ENCODE data around the gene BOD1L2.

DNA sequence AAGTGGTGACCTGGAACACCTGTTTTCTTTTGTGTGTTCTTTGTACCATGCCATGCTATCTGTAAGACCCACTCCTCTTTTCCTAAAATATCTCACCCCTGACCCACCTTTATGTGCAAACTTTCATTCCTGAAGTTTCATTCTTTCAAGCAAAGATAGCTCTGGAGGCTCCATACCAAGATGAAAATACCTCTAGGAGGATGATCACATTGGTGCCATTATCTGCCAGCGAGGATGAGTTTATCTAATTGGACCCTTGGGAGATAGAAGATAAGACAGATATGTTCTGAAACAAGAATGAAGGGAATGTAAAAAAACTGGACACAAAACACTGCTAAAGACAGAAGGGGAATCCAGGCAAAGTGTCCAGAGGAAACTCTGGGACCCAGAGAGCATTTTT, 24.1 kb downstream of the BOD1L2 start:
- TF ChIP-seq, protein P1, sequence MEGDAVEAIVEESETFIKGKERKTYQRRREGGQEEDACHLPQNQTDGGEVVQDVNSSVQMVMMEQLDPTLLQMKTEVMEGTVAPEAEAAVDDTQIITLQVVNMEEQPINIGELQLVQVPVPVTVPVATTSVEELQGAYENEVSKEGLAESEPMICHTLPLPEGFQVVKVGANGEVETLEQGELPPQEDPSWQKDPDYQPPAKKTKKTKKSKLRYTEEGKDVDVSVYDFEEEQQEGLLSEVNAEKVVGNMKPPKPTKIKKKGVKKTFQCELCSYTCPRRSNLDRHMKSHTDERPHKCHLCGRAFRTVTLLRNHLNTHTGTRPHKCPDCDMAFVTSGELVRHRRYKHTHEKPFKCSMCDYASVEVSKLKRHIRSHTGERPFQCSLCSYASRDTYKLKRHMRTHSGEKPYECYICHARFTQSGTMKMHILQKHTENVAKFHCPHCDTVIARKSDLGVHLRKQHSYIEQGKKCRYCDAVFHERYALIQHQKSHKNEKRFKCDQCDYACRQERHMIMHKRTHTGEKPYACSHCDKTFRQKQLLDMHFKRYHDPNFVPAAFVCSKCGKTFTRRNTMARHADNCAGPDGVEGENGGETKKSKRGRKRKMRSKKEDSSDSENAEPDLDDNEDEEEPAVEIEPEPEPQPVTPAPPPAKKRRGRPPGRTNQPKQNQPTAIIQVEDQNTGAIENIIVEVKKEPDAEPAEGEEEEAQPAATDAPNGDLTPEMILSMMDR (IDR thresholded peaks at IDR 0.05): no peak
- TF ChIP-seq POLR2A (IDR thresholded peaks at IDR 0.05) (no peak), POLR2AphosphoS5 (IDR thresholded peaks at IDR 0.05) (no peak)
